NCI-H446 treated with DMSO at 0.1 percent for 48 hours (cell line): ENCODE results near the gene COL28A1.
"Not testable (repeated sequence)": the region's sequence is repeated elsewhere in the genome, so short reads cannot be mapped to it uniquely, and the experiment has no call there.

ENCODE experiments used
- DNase-seq: peaks from one replicate; lab custom pipeline; 2025; lab: John Stamatoyannopoulos, UW

COL28A1 gene

DNA sequence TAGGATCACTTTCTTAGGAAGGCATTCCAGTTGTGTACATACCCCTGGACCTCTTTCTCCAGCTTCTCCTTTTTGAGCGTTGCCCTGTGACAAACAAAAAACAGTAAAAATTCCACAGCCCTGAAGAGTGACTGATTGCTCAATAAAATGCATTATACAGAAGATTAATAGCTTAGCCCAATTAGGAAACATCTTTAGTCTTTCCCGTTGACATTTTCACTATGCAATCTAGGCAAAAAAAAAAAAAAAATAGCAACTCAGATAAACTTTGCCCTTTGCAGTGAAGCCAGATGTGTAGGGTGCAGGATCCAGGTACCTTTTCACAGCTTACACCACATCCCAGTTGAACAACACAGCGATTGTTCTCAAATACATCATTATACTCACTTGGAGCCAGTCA lies 17.9 kb downstream of the COL28A1 start:
- no peak for DNase-seq

DNA sequence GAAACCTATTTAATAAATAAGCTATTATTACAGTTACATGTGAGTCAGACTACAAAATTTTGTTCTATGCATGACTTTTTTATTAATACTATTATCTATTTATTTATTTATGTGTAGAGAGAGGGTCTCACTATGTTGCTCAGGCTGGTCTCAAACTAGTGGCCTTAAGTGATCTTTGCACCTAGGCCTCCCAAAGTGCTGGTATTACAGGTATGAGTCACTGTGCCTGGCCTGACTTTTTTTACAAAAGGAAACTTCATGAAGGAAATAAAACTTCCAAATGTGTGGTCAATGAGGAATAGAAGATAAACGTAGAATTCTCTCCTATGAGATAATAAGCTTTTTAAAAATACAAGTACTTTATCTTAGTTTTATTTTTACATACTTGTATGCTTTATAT lies 19.0 kb downstream of the COL28A1 start:
- DNase-seq: no peak

DNA sequence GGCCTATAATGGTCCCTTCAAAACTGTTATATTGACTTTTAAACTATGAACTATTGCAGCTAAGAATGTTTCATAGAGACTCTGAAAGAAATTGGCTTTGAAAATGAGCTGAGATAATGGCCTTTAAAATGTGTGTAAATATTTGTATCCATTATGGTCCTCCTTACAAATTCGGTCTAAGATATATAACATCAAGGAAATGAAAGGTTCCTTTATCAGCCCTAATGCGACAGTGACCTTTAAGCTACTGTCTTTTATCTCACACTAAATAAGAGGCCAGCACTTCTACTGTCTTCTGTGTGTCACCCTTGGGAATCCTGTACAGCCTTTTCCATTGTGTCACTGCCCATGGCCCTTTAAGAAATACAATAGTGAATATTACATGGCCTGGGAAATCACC lies 19.5 kb downstream of the COL28A1 start:
- no peak for DNase-seq

DNA sequence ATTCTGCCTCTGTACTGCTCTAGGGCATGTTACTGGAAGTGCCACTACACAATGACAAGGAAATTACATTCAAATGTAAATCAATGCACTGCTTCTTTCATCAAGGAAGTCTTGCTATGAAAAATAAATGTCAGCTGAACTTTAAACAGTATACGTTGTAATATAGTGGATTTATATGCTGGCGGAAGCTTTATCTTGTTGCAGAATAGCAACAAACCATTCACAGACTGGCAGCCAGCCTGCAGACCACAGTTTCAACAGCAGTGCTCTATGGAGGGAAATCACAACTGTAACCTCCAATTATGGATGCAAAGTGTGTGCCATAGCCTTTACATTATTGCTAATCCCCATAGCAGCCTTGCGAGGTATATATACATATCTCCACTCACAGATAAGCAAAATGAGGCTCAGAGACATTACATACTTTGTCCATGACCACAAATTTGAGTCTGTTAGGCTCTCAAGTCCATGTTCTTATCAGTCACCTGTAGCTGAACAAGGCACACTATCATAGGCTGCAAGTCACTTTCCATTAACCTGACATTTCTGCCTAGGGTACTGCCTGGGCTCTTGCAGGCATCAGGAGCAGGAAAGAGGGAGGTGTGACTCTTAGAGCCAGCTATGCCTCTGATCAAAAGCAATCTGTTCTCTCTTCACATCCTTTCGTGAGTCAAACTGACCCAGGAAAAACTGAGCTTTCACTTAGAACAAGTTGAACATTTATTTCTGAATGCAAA lies 22.6 kb downstream of the COL28A1 start:
- DNase-seq: no peak

DNA sequence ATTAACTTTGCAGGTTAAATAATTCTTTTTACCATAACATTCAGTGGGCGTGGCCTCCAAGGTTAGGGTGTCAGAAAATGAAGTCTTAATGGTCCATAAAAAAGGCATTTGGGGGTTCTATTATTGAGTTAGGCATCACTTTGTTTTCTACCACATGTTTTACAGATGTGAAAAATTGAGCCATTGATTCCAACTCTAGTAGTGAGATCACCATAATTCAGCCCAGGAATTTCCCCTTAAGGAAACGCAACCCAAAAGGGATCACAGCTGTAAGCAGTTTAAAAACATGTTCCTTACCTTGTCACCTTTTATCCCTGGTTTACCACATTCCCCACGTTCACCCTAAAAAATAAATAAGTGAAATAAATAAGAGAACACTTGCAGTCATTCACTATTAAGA lies 24.9 kb downstream of the COL28A1 start:
- DNase-seq: no peak

DNA sequence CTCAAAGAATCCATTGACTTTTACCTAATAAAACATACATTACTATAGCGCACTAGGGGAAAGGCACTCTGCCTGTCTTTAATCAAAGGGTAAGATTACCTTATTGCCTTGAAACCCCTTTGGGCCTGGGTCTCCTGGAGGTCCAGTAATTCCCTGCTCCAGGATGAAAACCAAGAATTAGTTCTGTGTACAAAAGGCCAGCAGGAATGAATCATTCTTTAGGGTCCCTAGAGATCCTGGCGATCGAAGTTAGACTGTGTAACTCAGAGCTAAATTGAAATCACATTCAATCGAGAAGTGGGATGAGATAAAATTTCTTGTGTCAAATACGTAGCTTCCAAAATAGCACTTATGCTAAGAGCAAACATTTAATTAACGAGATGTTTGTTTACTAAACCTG lies 29.8 kb downstream of the COL28A1 start:
- DNase-seq: no peak

DNA sequence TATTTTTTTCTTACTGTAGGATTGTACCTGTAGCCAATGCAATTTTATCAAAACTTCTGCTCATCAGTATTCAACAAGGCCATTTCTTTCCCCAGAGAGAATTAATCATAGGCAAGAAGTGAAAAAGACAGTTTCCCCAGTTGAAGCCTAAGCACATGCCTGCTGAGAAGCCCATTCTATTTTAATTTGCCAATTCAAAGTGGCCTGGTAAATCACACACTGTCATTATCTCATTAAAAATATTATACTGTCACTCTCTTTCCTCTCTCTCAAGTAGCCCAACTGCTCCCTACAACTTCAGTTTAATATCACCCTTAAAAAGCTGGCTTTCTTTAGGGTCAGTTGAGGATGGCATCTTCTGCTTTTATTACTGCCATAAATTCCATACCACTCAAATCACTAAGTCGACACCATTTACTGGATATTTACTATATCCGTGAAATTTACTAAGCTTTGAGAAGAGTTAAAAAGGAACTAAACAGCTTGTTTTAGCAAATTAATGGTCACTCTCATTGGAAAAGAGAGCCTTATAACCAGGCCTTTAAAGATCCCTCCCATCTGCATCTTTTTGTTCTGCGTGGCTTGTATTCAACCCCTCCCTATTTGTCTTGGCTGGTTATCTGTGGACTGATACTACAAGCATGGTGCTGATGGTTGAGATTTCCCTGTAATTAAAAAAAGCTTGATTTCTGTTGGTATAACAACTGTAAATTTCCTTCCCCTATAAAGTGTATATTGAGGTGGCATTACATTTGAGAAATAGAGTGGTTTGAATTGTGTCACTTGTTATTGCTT lies 30.6 kb downstream of the COL28A1 start:
- no peak for DNase-seq

DNA sequence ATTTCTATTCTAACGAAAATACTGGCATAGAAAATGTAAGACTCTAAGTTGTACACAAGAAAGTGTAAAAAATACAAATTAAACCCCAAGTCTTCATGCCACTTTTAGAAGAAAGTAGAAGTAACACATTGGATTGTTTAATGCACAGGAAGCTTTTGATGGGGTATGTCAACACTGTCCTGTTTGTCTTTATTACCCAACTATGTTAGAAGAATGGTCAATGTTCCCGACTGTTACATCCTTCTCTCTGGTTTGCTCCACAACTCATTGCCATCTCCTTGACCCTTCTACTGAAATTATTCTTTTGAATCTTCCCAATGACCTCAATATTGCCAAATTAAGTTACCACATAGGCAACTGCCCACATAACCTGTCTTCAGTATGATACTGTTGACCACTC lies 35.8 kb downstream of the COL28A1 start:
- no peak for DNase-seq

DNA sequence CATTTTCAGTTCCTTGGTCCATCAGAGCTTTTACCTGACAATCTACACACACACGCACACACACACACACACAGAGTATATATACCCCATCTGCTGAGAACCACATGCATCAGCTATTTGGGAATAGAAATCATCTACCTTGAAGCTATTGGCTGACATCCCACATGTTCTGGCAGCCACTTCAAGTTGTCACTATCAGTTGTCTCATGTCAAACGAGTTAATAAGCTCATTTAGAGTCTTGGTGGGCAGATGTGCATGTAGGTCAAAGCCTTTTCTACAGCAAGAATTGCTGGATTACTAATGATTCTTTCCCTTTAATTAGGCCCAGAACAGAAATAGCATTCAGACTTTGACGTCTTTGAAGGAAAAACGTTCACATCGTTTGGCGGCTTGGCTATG lies 36.8 kb downstream of the COL28A1 start:
- peak; percentile 81 for DNase-seq

DNA sequence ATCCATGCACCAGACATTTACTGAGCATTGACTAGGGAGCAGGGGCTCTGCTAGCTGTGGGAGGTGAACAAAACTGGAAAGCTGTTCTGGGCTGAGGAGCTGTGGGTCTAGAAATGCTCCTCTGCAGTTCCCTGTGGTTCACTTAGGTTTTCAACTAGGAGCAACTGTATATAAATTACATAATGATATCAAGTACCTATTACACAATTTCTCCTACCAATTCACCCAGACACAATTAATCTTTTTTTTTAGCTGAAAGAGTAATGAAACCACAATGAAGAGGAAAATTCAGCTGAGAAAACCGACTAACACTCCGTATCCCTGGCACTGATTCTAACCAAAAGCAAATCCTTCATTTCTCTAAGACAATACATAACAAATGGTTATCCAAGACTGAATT lies 39.4 kb downstream of the COL28A1 start:
- DNase-seq: no peak

DNA sequence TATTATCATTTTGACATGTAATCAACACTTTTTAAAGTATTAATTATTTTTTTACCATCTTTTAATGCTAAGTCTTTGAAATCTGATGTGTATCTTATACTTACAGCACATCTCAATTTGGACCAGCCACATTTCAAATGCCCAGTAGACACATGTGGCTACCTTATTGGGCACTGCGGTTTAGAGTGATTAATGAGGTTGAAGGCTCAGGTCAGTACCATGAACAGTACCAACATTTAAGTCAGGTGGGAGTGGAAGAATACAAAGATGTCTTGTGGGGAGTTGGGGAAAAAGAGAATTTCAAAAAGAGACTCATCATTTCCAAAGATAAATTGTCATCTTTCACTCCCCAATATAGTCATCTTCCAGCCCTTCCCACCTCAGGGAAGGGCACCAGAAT lies 40.5 kb downstream of the COL28A1 start:
- DNase-seq: no peak

DNA sequence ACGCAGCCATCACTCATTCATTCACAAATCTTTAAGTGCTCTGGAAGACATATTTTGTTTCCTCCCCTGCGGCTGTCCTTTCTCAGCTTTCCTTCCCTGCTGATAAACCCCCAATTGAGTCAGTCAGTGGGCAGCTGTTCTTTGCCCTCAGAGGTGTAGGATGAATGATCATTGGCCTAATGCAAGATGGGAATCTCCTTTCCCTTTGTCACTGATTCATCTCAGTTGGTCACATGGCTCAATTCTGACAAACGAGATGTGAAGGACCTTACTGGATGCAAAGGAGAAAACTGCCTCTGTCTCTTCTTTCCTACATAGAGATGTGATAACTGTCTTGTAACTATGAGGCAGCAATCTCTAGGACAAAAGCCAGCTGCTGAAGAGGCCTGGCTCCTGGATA lies 44.6 kb downstream of the COL28A1 start:
- DNase-seq: no peak

DNA sequence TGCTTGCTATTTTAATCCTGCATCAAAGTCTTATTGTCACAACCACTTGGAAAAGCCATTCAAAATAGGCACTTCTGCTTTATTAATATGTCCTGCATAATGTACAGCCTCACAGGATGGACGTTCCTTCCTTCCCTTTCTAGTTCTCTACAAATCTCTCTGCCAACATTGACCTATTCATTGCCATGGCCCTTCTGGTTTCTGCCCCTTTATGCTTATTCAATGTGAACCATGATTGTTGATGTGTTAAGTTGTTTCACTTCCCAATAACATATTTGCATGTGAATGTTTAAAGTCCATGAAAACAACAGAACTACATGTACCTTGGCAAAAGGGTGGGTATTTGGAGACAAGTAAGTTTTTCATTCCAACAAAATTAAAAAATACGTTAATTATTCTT lies 45.7 kb downstream of the COL28A1 start:
- DNase-seq: no peak

DNA sequence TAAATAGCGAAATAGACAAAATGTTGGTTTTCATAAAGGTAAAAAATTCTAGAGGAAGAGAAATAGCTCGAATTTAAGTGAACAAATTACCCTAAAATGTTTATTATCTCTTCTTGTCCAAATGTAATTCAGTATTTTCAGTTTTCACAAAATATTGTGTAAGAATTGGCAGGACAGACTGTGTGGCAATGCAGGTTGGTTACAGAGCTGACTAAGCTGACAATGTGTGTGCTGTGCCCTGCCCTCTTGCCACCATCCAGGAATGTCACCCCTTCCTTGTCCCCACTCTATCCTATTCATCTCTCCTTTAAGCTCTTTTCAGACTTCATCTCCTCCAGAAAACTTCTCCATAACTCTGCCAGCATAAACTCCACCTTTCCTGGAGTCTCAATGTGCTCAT lies 46.1 kb downstream of the COL28A1 start:
- no peak for DNase-seq

DNA sequence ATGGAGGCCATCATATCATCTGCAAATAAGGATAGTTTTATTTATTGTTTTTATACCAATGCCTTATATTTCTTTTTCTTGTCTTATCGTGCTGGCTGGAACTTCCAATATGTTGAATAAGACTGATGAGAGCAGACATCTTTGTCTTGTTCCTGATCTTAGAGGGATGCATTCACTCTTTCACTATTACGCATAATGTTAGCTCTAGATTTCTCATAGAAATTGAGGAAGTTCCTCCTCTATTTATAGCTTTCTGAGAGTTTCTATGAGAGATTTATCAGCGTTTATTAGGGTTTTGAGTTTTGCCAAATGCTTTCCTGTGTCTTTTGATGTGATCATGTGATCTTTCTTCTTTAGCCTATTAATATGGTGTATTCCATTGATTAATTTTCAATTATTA lies 49.3 kb downstream of the COL28A1 start:
- no peak for DNase-seq

DNA sequence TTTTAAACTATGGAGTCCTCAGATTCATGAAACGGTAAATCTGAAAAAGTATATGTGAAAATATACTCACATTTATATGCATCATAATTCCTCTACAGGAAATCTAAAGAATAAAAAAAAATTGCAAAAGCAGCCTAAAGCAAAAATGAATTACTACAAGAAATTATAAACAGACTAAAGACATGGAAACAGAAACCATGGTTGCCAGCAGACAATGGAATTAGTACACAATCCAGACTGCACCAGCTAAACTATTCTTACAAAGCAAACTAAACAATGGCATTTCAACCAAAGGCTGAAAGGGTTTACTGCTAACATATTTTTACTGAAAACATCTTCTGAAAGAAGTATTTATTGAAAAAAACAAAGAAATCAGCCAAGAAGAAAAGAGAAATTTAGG lies 51.6 kb downstream of the COL28A1 start:
- DNase-seq: no peak

DNA sequence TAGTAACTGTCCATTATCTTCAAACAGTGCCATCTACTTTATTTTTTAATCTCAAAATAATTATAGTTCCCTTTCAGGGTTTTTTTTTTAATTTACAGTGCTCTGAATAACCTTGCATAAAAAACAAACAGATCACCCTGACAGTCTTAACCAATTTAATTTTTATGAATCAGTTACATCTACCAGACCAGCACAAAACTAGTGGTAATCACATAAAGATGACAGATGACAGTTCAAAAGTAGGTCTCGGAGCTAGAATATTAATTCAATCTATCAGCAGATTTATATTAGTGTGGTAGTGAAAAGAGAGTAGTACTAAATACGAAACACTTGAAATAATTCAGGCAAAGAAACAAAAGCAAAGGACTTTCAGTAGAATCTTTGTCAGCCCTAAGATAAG lies 53.9 kb downstream of the COL28A1 start:
- no peak for DNase-seq

DNA sequence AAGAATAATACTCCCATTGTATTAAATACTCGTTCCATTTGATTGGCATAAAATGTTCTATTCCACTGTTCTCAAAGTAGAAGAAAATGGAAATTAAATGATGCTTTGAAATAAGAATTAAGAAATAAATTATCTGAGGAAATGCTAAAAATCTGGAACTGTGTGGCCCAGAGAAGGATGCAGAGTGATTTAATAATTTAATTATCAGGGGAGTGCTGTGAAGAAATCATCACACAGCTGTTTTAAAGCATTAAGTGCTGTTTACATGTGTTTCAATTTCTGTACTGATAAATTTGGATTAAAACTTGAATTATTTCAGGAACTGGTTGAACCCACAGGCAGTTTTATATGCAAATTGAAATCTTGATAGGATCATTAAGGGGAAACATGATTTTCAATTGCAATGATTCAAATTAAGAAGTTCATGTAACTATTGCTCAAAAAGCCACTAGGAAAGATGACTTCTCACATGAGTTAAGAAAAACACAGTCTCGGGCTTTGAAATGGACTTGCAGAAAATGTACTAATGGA lies 56.3 kb downstream of the COL28A1 start:
- no peak for DNase-seq

DNA sequence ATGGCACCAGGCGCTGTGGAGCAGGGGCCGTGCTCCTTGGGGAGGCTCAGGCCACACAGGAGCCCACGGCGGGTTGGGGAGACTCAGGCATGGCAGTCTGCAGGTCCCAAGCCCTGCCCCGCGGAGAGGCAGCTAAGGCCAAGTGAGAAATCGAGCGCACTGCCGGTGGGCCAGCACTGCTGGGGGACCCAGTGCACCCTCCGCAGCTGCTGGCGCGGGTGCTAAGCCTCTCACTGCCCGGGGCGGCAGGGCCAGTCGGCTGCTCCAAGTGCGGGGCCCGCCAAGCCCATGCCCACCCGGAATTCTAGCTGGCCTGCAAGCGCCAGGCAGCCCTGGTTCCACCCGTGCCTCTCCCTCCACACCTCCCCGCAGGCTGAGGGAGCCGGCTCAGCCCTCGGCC lies 57.1 kb downstream of the COL28A1 start:
- DNase-seq: no peak

DNA sequence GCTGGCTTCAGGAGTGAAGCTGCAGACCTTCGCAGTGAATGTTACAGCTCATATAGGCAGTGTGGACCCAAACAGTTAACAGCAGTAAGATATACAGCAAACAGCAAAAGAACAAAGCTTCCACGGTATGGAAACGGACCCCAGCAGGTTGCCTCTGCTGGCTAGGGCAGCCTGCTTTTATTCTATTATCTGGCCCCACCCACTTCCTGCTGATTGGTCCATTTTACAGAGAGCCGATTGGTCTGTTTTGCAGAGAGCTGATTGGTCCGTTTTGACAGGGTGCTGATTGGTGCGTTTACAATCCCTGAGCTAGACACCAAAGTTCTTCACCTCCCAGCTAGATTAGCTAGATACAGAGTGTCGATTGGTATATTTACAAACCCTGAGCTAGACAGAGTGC lies 58.0 kb downstream of the COL28A1 start:
- DNase-seq: not testable (repeated sequence)

DNA sequence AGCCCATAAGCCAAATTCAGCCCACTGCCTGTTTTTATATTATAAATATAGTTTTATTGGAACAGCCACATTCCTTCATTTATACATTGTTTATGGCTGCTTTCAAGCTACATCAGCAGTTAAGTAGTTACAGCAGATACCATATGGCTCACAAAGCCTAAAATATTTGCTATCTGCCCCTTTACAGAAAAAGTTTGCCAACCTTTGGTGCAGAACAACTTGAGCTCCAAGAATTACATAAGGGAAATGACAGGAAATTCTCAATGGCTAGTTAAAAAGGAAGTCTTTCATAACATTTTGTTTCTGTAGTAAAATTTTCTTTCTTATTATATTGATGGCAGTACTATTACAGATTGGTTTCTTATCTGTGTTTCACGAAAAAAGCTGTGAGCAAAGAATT lies 59.3 kb downstream of the COL28A1 start:
- DNase-seq: no peak

DNA sequence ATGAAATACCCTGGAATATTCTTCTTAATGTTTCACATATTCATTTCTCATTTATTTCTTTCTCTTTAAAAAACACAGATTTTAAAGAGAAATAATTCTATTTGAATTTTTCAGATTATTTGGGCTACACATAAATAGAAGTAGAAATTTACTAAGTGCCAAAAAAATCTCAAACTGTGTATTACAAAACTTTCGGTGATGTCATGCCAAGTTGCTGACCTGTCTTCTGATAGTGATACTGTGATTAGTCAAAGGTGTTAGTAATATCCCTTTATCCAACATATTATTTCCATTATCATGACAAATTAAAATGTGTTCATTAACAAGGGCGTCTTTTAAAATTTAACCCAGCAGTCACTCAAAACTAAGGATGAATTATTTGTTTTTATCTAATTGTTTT lies 60.1 kb downstream of the COL28A1 start:
- no peak for DNase-seq

DNA sequence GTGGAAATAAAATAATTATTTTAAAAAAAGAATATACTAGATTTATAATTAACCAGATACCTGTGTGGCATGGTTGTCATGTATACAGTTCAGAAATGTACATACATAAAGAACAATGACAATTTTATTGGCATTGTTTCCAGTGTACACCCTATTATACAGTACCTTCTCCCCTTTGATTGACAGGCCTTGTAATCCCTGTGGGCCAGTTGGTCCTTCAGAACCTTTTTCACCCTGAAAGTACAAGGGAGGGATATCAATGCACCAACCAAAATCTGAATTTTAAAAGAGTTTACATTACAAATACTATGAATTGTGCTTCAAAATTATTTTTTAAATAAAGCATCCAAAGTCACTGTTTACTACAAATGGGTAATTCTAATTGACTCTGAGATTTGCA lies 61.2 kb downstream of the COL28A1 start:
- no peak for DNase-seq
